Anterior cingulate cortex (tissue), 58 donors: ENCODE measurements around the gene GPR176.

Experiments used
- DNase-seq, 58 donors: peaks; one replicate each; lab custom pipeline; 2025; lab: John Stamatoyannopoulos, UW

GPR176 gene

DNA sequence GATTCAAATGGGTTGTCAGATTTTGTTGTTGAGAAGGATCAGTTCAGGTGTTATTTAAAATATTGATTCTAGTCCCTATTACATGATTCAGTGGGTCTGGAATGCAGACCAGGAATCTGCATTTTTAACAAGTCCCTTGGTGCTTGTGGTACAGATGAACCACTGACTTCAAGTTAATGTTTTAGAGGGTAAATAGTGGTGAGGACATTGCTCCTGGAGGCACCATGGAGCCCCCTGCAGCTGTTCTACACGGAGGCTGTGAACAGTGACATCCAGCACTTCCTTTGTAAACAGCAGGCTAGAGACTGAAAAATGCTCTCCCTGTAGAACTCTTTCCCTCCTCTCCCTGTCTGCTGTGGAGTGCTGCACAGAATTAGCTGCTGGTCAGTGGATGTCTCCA lies 132.6 kb downstream of the GPR176 start:
- no peak for DNase-seq

DNA sequence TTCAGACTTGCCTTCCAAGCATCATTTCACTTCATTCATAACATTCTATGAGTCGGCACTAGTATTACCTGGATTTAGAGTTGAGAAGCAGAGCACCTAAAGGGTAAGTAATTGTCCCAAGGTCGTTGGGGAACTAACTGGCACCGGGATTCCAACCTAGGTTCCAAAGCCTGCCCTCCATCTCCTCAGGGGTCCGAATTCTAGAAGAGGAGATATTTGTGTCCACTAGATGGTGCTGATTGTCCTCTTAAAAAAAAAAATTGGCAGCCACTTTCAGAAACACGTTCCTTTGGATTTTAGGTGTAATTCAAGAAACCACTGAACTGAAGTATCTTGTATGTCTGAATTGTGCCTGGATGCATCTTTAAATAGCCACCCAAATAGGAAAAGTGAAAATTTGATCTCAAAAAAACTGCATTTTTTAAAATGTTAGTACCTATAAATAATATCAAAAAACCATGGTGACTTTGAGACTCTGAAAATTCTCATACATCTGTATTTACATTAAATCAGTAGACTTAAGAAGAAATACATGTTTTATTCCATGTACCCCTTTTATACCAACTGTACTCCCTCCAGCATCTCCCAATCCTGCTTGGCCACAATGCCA lies 133.5 kb downstream of the GPR176 start:
- DNase-seq: peak in 2 of 58 donors; percentile 5 to 14

DNA sequence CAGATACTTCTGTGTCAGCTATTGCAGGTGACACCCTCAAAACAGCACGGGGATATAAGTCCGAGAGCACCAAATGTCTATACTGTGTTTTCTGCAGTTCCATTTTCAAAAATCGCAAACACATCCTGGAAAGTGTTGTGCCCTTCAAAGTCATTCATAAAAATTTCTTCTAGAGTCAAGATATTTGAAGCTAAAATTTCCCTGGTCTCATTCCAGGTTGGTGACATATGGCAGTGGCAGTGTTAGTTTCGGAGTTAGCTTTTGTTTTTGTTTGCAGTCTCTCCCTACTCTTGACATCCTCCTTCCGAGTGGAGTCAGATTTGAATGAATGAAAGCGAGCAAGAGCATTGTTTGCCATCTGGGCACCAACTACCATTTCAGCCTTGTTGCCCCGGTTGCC lies 134.2 kb downstream of the GPR176 start:
- DNase-seq: no peak

DNA sequence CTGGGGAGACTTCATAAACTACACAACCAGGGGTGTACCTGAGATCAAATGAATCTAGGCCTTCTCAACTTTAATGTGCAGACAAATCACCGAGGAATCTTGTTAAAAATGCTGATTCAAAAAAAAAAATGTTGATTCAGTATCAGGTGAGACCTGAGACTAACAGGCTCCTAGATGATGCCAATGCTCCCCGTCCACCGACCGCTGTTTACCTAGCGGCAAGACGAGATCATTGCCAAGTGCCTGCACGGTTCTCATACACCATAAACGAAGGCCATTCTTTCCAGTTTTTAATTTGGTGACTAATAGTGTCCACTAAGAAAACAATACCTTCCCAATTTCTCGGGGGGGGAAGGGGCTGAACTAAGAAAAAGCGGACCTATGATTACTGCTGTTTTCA lies 134.9 kb downstream of the GPR176 start:
- DNase-seq: no peak

DNA sequence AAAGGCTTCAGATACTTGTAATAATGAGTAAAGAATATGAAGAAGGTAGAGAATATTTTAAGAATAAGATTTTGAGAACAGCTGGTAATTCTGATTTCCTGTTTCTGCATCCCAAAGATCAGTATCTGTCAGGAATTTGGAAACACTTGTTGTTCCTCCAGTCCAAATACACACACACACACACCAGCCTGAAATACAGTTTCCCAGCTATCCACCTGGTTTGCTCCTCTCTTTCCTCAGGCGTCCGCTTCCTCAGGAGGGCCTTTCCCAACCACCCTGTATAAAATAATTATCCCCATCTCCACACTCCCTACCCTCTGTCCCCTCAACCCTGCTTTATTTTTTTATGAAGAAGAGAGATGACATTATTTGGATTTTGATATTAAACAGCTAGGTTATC lies 135.4 kb downstream of the GPR176 start:
- no peak for DNase-seq

DNA sequence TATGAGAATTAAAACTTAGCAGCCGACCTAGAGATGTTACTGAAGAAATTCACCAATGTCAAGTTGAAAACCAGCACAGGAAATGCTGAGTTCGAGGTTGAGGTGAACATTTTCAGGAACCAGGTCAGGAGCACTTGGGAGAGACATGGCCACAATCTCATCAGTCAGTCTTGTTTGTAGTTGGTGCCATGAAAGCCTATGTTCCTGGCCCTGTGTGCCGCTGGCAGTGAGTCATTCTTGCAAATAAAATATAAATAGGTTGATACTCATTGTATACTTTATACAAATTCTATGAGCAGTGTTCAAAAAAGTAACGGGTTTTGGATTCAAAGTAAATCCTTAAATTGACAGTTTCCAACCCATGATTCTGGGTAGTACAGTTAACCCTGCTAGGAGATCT lies 135.9 kb downstream of the GPR176 start:
- DNase-seq: no peak

DNA sequence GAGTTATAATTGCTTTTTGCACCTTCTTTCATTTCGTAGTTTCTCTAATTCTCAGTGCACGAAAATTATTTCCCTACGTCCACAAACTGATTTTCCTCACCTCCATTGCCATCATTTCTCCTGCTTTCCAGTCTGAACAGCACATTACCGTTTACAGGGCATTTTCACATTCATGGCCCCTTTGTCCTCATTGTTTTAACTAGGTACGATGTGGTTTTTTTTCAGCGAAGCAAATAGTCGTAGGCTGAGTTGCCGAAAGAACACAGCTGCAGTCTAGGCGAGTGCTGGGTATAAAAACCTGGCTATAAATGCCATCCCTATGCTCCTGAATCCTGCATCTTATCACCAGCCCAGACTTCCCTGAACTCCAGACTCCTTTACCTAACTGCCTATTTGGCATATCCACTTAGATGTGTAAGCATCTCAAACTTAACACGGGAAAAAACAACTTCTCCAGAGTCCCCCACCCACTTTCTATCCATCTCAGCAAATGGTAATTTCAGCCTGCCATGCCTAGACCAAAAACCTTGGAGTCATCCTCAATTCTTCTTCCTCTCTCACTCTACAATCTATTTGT lies 136.7 kb downstream of the GPR176 start:
- DNase-seq: peak in 1 of 58 donors; percentile 10

DNA sequence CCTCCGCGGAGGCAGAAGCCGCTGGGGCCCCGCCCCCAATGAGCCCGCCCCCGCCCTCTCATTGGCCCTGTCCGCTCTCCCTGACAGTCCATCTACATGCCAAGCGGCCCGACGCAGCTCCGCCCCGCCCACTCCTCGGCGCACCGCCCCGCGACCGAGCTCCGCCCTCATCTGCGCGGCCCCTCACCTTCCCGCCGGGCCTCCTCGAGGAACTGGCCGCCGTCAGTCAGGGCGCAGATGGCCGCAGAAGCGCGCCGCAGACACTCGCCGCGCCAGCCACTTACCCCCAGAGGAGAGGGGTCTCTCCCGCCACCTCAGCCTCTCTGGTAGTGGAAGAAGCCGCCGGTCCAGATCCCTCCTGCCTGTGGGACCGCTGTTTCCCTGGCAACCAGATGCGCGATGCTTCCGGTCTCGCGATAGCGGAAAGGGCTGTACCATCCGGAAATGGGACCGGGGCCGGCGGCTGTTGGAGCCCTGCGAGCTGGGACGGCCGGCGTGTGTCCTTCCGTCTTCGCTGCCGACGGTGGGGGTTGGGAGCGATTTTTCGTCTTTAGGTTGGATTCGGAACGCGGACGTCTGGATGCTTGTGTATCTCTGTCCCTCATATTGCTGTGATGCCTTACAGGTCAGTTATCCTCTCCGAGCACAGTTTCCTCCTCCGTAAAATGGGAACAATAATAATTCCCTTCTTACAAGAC lies 137.5 kb downstream of the GPR176 start, which contains the start of gene FSIP1:
FSIP1 (minus strand) TSS at position 401 of the 698 bp plus-strand sequence. CDS start 6,317 bp downstream, outside the sequence.
- DNase-seq: peak; percentile 71 to 99 (median 95)

DNA sequence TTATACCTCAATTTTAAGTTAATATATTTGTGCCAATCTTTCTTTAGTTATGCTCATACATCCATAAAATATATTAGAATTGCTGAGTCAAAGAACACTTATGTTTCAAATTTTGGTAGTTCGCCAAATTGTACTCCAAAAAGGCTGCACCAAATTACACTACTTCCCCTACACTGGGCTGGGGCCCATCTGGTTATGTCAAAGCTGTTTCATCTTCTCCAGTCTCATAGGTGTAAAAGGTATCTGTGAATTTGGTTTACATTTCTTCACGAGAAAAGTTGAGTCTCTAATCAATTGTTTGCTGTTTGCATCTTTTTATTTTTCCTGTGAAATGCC lies 138.1 kb downstream of the GPR176 start:
- DNase-seq: no peak

DNA sequence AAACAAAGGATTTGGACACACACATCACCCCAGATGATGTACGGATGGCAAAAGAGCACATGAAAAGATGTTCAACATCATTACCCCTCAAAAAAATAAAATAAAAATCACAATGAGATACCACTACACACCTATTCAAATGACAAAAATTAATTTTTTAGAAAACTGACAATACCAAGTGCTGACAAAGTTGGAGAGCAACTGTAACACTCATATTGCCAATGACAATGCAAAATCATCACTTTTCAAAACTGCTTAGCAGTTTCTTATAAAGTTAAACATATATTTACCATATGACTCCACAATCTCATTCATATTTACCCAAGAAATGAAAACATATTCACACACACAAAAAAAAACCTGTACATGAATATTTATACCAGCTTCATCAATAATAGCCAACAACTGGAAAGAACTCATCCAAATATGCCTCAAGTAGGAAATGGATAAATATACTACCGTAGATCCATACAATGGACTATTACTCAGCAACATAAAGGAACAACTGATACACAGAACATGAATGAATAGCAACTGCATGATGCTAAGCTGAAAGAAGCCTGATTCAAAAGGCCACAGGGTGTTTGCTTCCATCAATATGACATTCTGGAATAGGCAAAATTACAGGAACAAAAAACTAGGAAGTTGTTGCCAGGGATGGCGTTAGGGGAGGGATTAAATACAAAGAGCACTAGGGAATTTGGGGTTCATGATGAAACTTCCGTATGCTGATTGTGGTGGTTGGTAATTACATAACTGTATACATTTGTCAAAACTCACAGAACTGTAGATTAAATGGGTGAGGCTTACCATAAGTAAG lies 138.7 kb downstream of the GPR176 start:
- no peak for DNase-seq

DNA sequence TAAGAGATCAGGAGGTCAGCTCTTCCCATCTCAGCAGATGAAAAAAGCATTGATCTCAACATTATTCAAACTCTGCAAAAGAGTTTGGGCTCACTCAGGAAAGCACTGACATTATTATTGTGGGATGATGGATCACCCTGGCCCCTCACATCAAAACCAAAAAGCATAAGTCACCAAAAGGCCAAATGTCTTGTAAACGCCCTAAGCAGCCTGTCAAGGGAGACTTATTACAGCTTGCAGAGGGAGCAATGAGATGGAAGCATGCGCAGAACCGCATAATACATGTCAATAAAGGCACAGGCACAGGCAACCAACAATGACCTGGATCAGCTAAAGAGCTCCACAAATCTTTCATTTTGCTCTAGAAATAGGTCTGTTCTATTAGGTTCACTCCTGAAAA lies 142.0 kb downstream of the GPR176 start:
- DNase-seq: no peak

DNA sequence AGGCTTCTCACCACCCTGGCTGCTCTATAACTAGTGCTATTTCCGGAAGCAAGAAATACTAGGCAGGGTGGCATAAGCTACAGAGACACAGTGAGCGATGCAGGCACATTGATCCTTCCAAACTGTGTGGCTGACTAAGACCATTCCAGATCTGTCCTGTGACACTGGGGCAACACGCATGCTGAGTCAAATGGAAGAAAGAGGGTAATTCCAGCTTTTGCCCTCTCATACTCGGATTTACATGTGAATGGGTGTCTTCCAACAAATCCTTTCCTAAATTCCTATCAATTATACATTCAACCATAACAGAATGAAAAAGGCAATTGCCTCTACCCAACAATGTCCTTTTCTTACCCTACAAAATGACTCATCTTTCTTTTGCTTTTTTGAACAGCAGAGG lies 142.6 kb downstream of the GPR176 start:
- no peak for DNase-seq

DNA sequence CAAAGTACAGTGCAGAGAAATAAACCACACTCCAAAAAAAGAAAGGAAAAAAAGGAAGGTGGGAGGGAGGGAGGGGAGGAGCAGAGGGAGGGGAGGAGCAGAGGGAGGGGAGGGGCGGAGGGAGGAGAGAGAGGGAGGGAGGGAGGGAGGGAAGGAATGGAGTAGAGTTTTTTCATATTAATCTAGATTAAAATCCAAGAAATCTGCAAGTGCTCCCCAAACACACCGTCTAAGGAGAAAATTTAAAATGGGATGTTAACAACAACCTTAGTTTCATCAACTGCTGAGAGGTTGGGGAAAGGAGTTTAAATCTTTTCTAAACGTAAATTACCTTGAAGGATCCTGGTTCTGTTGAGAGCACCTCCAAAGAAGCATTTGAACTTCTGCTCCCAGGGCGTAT lies 144.0 kb downstream of the GPR176 start:
- no peak for DNase-seq

DNA sequence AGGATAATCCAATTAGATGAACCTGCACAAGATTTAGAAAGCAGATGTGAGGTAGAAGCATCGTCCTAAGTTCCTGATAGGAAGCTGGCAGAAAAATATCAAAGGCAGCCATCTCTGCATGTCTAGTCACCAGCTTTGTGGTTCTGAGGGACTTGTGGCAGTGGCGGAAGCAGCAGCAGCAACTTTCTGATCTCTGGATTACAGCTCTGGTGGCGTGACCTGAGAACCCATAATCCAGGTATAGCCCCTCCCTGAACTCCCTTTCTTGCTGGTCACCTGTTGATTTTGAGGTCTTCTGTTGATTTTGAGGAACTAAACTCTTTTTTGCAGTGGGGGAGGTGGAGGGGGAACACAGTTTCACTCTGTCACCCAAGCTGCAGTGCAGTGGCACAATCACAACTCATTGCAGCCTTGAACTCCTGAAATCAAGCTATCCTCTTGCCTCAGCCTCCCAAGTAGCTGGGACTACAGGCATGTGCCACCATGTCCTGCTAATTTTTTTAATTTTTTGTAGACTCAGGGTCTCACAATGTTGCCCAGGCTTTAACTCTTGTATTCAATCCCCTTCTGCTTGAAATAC lies 145.3 kb downstream of the GPR176 start:
- no peak for DNase-seq

DNA sequence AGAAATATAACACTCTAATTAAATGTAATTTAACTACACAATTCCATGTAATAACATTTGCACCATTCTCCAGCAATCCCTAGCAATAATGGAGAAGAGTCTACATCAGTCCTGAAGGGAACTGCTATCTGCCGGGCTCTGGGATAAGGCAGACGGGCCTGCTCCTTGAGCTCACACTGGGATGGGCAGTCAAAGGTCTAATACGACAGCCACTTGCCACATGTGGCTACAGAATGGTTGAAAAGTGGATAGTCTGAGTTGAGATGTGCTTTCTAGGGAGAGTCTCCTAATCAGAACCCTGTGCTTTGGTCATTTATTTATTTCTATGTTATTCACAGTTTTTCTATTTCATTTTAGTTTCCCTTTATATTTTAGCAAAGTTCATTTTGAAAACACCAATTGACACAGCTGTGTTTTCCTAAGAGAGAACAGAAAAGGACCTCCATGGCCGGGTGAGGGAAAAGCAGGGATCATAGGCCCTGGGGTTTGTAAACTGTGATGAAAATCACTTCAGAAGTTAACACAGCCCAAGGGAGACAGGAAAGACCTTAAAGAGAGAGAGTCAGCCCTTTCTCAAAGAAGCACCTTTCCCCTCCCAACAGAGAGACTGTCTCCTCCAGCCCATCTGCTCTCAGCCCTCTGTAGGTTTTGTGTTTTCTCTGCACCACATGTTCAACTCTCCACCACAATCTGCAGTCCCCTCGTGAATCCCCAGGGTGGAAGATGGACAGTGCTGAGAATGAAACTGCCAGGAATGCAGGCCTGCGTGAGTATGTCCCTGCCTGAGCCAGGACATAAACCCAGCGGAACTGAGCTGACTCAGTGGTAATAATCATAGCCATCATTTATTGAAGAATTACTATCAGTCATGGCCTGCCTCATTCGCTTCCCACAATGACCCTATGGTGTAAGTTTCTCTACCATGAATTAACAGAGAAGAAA lies 149.0 kb downstream of the GPR176 start:
- peak in 1 of 58 donors; percentile 5 for DNase-seq

DNA sequence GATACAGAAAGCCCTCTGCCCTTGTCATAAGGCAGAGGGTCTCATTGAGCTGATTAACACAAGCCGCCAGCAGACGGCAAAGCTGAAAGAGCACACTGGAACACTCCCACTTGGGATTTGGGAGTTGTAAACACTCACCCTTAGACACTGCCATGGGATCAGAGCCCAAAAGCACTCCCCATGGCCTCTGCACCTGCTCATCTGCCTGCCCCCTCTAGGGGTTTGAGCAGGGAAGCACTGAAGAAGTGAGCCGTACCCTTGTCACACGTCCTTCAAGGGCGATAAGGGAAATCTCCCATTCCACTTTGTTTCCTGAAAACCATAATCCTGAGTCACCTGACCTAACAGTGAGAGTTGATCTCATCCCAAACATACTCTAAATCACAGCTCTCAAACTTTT lies 152.1 kb downstream of the GPR176 start:
- no peak for DNase-seq

DNA sequence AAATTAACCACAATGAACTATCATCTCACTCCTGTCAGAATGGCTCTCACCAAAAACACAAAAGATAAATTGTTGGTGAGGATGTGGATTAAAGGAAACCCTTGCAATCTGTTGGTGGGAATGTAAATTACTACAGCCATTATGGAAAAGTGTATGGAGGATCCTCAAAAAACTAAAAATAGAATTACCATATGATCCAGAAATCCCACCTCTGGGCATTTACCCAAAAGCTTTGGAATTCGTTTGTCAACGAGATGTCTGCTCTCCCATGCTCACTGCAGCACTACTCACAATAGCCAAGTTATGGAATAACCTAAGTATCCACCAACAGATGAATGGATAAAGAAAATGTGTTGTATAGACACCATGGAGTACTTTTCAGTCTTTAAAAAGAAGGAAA lies 159.1 kb downstream of the GPR176 start:
- DNase-seq: no peak

DNA sequence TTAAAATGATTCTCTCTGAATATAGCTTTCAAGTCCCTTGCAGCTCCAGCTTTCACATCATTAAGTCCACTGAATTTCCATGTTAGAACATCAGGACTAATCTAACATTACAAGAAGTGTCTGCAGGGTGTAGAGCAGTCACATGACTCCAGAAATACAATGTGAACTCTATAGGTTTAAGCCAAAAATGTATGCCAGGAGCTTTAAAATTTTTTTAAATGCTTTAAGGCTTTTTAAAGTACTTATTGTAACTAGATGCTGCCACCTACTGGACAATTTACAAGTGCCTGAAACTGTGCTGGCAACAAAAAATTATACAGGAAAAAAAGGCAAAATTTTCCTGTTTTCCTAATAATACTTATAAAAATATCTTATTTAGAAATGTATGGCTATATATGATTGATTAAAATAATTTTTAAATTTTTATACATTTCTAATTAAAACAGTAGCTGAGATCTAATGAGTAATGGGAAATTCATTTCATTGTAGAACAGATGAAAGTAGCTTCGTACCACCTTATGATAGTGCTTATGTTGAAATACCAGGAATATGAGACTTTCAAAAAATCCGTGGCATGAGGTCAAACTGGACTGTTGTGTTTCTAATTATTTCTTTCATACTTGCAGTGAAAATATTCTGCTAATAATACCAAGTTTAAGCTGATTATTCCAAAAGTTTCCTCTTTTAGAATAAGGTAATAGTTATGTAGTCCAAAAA lies 163.1 kb downstream of the GPR176 start:
- DNase-seq: peak in 1 of 58 donors; percentile 5

DNA sequence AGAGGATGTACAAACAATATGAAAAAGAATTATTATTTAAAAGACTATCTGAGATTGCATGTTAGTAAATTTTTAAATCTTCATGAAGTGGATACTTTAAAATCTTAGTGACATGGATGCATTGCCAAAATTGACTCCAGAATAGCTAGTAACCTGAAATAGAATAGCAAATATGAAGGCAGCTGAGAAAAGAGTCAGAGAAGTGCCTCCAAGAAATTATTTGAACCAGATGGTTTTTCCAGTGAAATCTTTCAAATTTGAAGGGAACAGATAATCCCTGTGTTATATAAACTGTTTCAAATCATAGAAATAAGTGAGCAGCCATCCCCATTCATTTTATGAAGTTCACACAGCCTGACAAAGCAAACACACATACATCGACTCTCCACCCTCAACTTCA lies 167.1 kb downstream of the GPR176 start:
- no peak for DNase-seq
